H1 (cell line): ENCODE results near the gene DDX19B. TPM values are rescaled to one million over a fixed set of nuclear protein-coding genes. Genes with fewer than 3 reads are reported as not detected.

Experiments used
- CTCF ChIA-PET: fragments of 300-600 bp; sonication (Branson Sonifier 250); formaldehyde crosslinking; loops from one replicate; lab custom pipeline; 2021; ENCODE audit not compliant: partially characterized antibody; lab: Charles Lee
- POLR2A ChIA-PET: fragments of 300-600 bp; sonication (Branson Sonifier 250); formaldehyde crosslinking; loops from one replicate; lab custom pipeline; 2021; ENCODE audit warnings: inconsistent platforms; ENCODE audit not compliant: partially characterized antibody; lab: Charles Lee
- DNase-seq, 2 experiments: peaks; one replicate each; pipeline versions ENCODE4 v3.0.0 to v3.0.0-alpha.2; 2010 to 2022; ENCODE audit warnings: low spot score in 2 of 2, low read depth in 1 of 2, mixed read lengths in 1 of 2
- FAIRE-seq: peaks from 2 replicates; lab custom pipeline; 2011; peaks lifted over from hg19 to GRCh38; lab: Jason Lieb, UNC
- H2AFZ ChIP-seq: 2 replicates; pipeline ENCODE4 v1.8.1; 2012; ENCODE audit warnings: low read length, inconsistent platforms
- H2AK5ac ChIP-seq: 2 replicates; pipeline ENCODE4 v1.6.1; 2013; ENCODE audit warnings: low read depth, low read length
- H2BK120ac ChIP-seq: replicated peaks from 2 replicates; pipeline ENCODE3; 2013; ENCODE audit warnings: low read depth, low read length, inconsistent platforms
- H2BK12ac ChIP-seq: 2 replicates; pipeline ENCODE4 v1.6.1; 2013; ENCODE audit warnings: low read depth, low read length
- H2BK15ac ChIP-seq: 2 replicates; pipeline ENCODE4 v1.6.1; 2013; ENCODE audit warnings: low read length
- H2BK20ac ChIP-seq: 2 replicates; pipeline ENCODE4 v1.6.1; 2013; ENCODE audit warnings: low read length
- H2BK5ac ChIP-seq: 2 replicates; pipeline ENCODE4 v1.6.1; 2013; ENCODE audit warnings: low read depth, low read length
- H3K14ac ChIP-seq: 2 replicates; pipeline ENCODE4 v1.6.1; 2013; ENCODE audit warnings: inconsistent platforms; ENCODE audit not compliant: insufficient read length
- H3K18ac ChIP-seq: 2 replicates; pipeline ENCODE4 v1.6.1; 2013; ENCODE audit warnings: low read length; ENCODE audit errors: extremely low read depth
- H3K23ac ChIP-seq: 2 replicates; pipeline ENCODE4 v1.6.1; 2013; ENCODE audit warnings: inconsistent platforms; ENCODE audit not compliant: insufficient read length
- H3K23me2 ChIP-seq: 2 replicates; pipeline ENCODE4 v1.6.1; 2013; ENCODE audit warnings: low read depth, low read length
- H3K27ac ChIP-seq: 2 replicates; pipeline ENCODE4 v1.6.1; 2011; ENCODE audit warnings: low read depth, low read length, inconsistent platforms
- H3K27me3 ChIP-seq, 4 experiments: replicated peaks in 1 of 4; 1 replicate in 1 of 4; 2 replicates in 3 of 4; pipeline versions ENCODE4 v1.6.1 to v1.8.1; 2011 to 2013; ENCODE audit warnings: low read length in 3 of 4, mild to moderate bottlenecking in 3 of 4, inconsistent platforms in 2 of 4, mixed read lengths in 2 of 4, moderate library complexity in 1 of 4; ENCODE audit not compliant: control insufficient read depth in 3 of 4, insufficient read depth in 3 of 4; ENCODE audit errors: extremely low read depth in 1 of 4
- H3K36me3 ChIP-seq, 4 experiments: 2 replicates each; pipeline versions ENCODE4 v1.6.1 to v1.8.1; 2011 to 2013; ENCODE audit warnings: mild to moderate bottlenecking in 4 of 4, low read length in 3 of 4, moderate library complexity in 2 of 4, control low read depth in 1 of 4, inconsistent platforms in 1 of 4; ENCODE audit not compliant: insufficient read depth in 4 of 4, control insufficient read depth in 2 of 4
- H3K4ac ChIP-seq: replicated peaks from 2 replicates; pipeline ENCODE3; 2013; ENCODE audit warnings: low read length, low read depth, mixed read lengths, inconsistent platforms; ENCODE audit not compliant: insufficient read length
- H3K4me1 ChIP-seq, 4 experiments: replicated peaks in 1 of 4; 1 replicate in 1 of 4; 2 replicates in 3 of 4; pipeline versions ENCODE4 v1.6.1 to v1.8.1; 2011 to 2013; ENCODE audit warnings: low read length in 3 of 4, inconsistent platforms in 2 of 4, mixed read lengths in 1 of 4; ENCODE audit not compliant: insufficient read depth in 4 of 4, control insufficient read depth in 3 of 4
- H3K4me2 ChIP-seq, 2 experiments: 2 replicates each; pipeline versions ENCODE4 v1.6.1 to v1.8.1; 2011 to 2013; ENCODE audit warnings: low read depth in 2 of 2, low read length in 2 of 2, control low read depth in 1 of 2, inconsistent platforms in 1 of 2, mild to moderate bottlenecking in 1 of 2; ENCODE audit not compliant: insufficient read depth in 1 of 2
- H3K4me3 ChIP-seq, 4 experiments: fragments of 200-600, 300-600 bp in 1 of 4; sonication (generic), shearing (Covaris generic), sonication (Bioruptor Twin) in 1 of 4; 2 replicates each; pipeline versions ENCODE4 v1.5.1 to v1.8.1; 2011 to 2016; ENCODE audit warnings: low read length in 4 of 4, low read depth in 3 of 4, control low read depth in 2 of 4, inconsistent platforms in 2 of 4, mild to moderate bottlenecking in 2 of 4, mixed read lengths in 1 of 4, moderate library complexity in 1 of 4; ENCODE audit not compliant: insufficient read depth in 2 of 4; ENCODE audit errors: extremely low read depth in 1 of 4
- H3K56ac ChIP-seq: replicated peaks from 2 replicates; pipeline ENCODE3; 2013; ENCODE audit warnings: low read depth, mild to moderate bottlenecking, mixed read lengths, low read length, inconsistent platforms; ENCODE audit not compliant: insufficient read length
- H3K79me1 ChIP-seq: 2 replicates; pipeline ENCODE4 v1.6.1; 2013; ENCODE audit warnings: low read depth, low read length, control low read depth
- H3K79me2 ChIP-seq, 2 experiments: 2 replicates each; pipeline versions ENCODE4 v1.6.1 to v1.8.1; 2012 to 2013; ENCODE audit warnings: low read length in 2 of 2, mild to moderate bottlenecking in 2 of 2, inconsistent platforms in 1 of 2; ENCODE audit not compliant: insufficient read depth in 2 of 2, control insufficient read depth in 1 of 2
- H3K9ac ChIP-seq, 4 experiments: replicated peaks in 1 of 4; 1 replicate in 1 of 4; 2 replicates in 3 of 4; pipeline versions ENCODE4 v1.6.1 to v1.8.1; 2011 to 2013; ENCODE audit warnings: low read depth in 3 of 4, low read length in 3 of 4, control low read depth in 2 of 4, mild to moderate bottlenecking in 2 of 4, moderate library complexity in 2 of 4, inconsistent platforms in 1 of 4; ENCODE audit errors: extremely low read depth in 1 of 4
- H3K9me3 ChIP-seq, 2 experiments: 2 replicates each; pipeline versions ENCODE4 v1.6.1 to v1.8.1; 2012 to 2013; ENCODE audit warnings: mild to moderate bottlenecking in 2 of 2, moderate library complexity in 2 of 2, control low read depth in 1 of 2, inconsistent platforms in 1 of 2, low read depth in 1 of 2, low read length in 1 of 2, mixed read lengths in 1 of 2; ENCODE audit not compliant: insufficient read depth in 2 of 2
- H4K20me1 ChIP-seq, 2 experiments: replicated peaks in 1 of 2; 2 replicates each; pipeline versions ENCODE3 to v1.8.1; 2011 to 2013; ENCODE audit warnings: inconsistent platforms in 2 of 2, low read length in 2 of 2, mild to moderate bottlenecking in 1 of 2; ENCODE audit not compliant: insufficient read depth in 2 of 2, control insufficient read depth in 1 of 2
- H4K5ac ChIP-seq: 2 replicates; pipeline ENCODE4 v1.6.1; 2013; ENCODE audit warnings: low read length, low read depth, mixed read lengths, inconsistent platforms; ENCODE audit not compliant: insufficient read length
- H4K8ac ChIP-seq: 2 replicates; pipeline ENCODE4 v1.8.0; 2013; ENCODE audit warnings: mild to moderate bottlenecking, moderate library complexity, low read length, inconsistent platforms; ENCODE audit not compliant: insufficient read depth; ENCODE audit errors: extremely low read depth
- H4K91ac ChIP-seq: replicated peaks from 2 replicates; pipeline ENCODE3; 2013; ENCODE audit warnings: low read length, mixed read lengths, inconsistent platforms; ENCODE audit not compliant: insufficient read length
- BACH1 ChIP-seq: IDR thresholded peaks from 2 replicates; pipeline ENCODE4 v1.6.1; 2012; ENCODE audit warnings: low read length, improper control_type of control experiment
- CREB1 ChIP-seq: IDR thresholded peaks from 2 replicates; pipeline ENCODE4 v1.6.1; 2012; ENCODE audit warnings: inconsistent platforms
- HDAC6 ChIP-seq: IDR thresholded peaks from one replicate; pipeline ENCODE4 v1.7.1; 2012; ENCODE audit warnings: low read depth, mild to moderate bottlenecking, inconsistent platforms, low read length, moderate library complexity
- RAD21 ChIP-seq, 2 experiments: IDR thresholded peaks in 1 of 2; conservative IDR thresholded peaks in 1 of 2; 2 replicates each; pipeline ENCODE4 v1.6.1; 2011; ENCODE audit warnings: low read depth in 2 of 2, low read length in 2 of 2, improper control_type of control experiment in 1 of 2, inconsistent platforms in 1 of 2, mild to moderate bottlenecking in 1 of 2, moderate library complexity in 1 of 2
- SP2 ChIP-seq: IDR thresholded peaks from 2 replicates; pipeline ENCODE4 v1.6.1; 2012; ENCODE audit warnings: mild to moderate bottlenecking, low read length, inconsistent platforms
- TEAD4 ChIP-seq: IDR thresholded peaks from 2 replicates; pipeline ENCODE4 v1.6.1; 2012; ENCODE audit warnings: low read depth, low read length, inconsistent platforms, mixed read lengths
- YY1 ChIP-seq: IDR thresholded peaks from 2 replicates; pipeline ENCODE4 v1.6.1; 2011; ENCODE audit warnings: low read depth, mild to moderate bottlenecking, low read length
- WGBS, 2 experiments: shearing (Covaris generic) in 1 of 2; methylation state at CpG; one replicate each; pipeline versions ENCODE4 v1.1.6 to v1.1.7; 2013 to 2015; ENCODE audit warnings: low lambda C conversion rate in 2 of 2, mixed read lengths in 2 of 2, inconsistent platforms in 1 of 2, low coverage in 1 of 2, missing lambda C conversion rate in 1 of 2; ENCODE audit not compliant: insufficient replicate concordance in 2 of 2, insufficient coverage in 1 of 2, insufficient read length in 1 of 2; ENCODE audit errors: extremely low coverage in 1 of 2, missing lambda C conversion rate in 1 of 2; 5-methylcytosine and 5-hydroxymethylcytosine counted together
- polyA plus RNA-seq, 7 experiments: library from polyadenylated mRNA; depleted of rRNA in 3 of 7; stranded (reverse) in 5 of 7; unstranded in 2 of 7; fragments of >200 nt in 5 of 7; fragments of 200-250 nt in 2 of 7; gene quantifications; 1 replicate in 5 of 7; 2 replicates in 1 of 7; 4 replicates in 1 of 7; pipeline versions ENCODE4 v1.2.1 to v1.2.3, GENCODE V29; 2011 to 2013; ENCODE audit warnings: missing spikeins in 2 of 7, mixed read lengths in 2 of 7
- total RNA-seq: library from RNA; stranded (reverse); fragmentation: NEBNext Ultra II Directional; extraction: Animal tissue kit (Norgen Biotek cat#: 25700); gene quantifications from 2 replicates; pipeline ENCODE4 v1.2.1, GENCODE V29; 2021
- TF ChIP-seq, protein P1 (sequence below): IDR thresholded peaks from 2 replicates; pipeline ENCODE4 v1.6.1; 2012; ENCODE audit warnings: inconsistent platforms

Gene DDX19B
- total and polyA plus RNA-seq, 2 of the 8 experiments (the other 6 are each of a cell fraction or from before 2014, with no cell fraction given), result 40.5 to 42.7 TPM

DNA sequence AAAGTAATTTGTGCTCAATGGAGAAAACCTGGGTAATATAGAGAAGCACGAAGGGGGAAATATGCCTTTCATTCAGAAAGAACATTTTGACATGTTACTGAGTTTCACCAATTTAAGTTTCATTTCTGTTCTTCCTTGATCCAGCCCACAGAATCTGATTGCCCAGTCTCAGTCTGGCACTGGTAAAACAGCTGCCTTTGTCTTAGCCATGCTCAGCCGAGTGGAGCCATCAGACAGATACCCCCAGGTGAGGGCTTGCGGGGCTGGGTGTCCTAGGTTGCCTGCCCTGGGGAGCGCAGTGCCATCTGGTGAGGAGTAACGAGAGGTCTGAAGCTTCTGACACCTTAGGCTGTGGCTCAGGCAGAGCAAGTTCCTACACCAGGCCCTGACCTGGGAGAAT, 65.4 kb downstream of the DDX19B start:
- Histone ChIP-seq H3K27ac (no peak overlapping the region; the same call in 1 of the 2 replicates), H2BK5ac (no peak overlapping the region), H4K20me1 (no peaks in the 10 kb centered on the region), H2BK120ac (no peak overlapping the region), H3K4me1 (no peaks in the 10 kb centered on the region), H3K27me3 (no peaks in the 10 kb centered on the region), H2BK15ac (no peak overlapping the region), H4K8ac (no peak overlapping the region), H3K4me3 (no peak overlapping the region), H2BK20ac (no peak overlapping the region), H3K56ac (no peak overlapping the region), H2BK12ac (no peak overlapping the region), H3K18ac (no peak overlapping the region), H3K79me2 (no peaks in the 10 kb centered on the region), H3K23ac (no peak overlapping the region), H3K36me3 (peaks cover 17 to 67% (median 39%) of the 10 kb centered on the region in 4 experiments), H3K14ac (no peak overlapping the region)
- DNase-seq (no peak), FAIRE-seq (no peak)
- WGBS, 2 experiments, result 93% methylated on average over 5 of the region's 5 CpGs; no CpG with 5 or more reads in 1 of the 2 experiments
- TF ChIP-seq, protein P1, sequence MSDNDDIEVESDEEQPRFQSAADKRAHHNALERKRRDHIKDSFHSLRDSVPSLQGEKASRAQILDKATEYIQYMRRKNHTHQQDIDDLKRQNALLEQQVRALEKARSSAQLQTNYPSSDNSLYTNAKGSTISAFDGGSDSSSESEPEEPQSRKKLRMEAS, result no peak
- TF ChIP-seq RAD21 (IDR thresholded peaks at IDR 0.05 in 1 of 2, conservative IDR thresholded peaks at IDR 0.05 in 1 of 2; ENCODE audit: low read depth in 2 of 2, low read length in 2 of 2) (no peak), BACH1 (no peak), YY1 (no peak), CREB1 (no peak), HDAC6 (no peak), SP2 (no peak), TEAD4 (no peak)
- TF ChIP-seq, all 59 proteins: peak for 0
- Histone ChIP-seq H4K5ac (no peak overlapping the region), H3K4me2 (no peak overlapping the region), H3K4ac (no peak overlapping the region), H3K79me1 (no peaks in the 10 kb centered on the region), H3K9me3 (no peaks in the 10 kb centered on the region), H3K9ac (no peak overlapping the region), H3K23me2 (no peaks in the 10 kb centered on the region), H2AFZ (no peak overlapping the region), H2AK5ac (no peak overlapping the region), H4K91ac (no peak overlapping the region)
- POLR2A ChIA-PET, result interaction anchor here (0.9 to 2.3 kb wide), 4 partner anchors 9 to 16 kb away, joined by 3 to 6 read pairs (median 3); no protein-coding TSS in a partner anchor
- CTCF ChIA-PET, result interaction anchor here (1.3 to 1.7 kb wide), 2 partner anchors 9 to 35 kb away, joined by 3 to 5 read pairs; no protein-coding TSS in a partner anchor
